Measurements from ENCODE around the gene CDH13. TPM values are rescaled to one million over a fixed set of nuclear protein-coding genes. Genes with fewer than 3 reads are reported as not detected.

The CDH13 gene
- total RNA-seq, 1 donor from 2014 or later, result 14.3 TPM

GRCh38 chr16:82843606-82844271 lies 217.0 kb downstream of the CDH13 start:
- no peak overlapping the region for H3K27ac ChIP-seq
- intact Hi-C loops (cut with DNase I), result no loop called here
- TF ChIP-seq, protein P1, sequence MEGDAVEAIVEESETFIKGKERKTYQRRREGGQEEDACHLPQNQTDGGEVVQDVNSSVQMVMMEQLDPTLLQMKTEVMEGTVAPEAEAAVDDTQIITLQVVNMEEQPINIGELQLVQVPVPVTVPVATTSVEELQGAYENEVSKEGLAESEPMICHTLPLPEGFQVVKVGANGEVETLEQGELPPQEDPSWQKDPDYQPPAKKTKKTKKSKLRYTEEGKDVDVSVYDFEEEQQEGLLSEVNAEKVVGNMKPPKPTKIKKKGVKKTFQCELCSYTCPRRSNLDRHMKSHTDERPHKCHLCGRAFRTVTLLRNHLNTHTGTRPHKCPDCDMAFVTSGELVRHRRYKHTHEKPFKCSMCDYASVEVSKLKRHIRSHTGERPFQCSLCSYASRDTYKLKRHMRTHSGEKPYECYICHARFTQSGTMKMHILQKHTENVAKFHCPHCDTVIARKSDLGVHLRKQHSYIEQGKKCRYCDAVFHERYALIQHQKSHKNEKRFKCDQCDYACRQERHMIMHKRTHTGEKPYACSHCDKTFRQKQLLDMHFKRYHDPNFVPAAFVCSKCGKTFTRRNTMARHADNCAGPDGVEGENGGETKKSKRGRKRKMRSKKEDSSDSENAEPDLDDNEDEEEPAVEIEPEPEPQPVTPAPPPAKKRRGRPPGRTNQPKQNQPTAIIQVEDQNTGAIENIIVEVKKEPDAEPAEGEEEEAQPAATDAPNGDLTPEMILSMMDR (IDR thresholded peaks at IDR 0.05), result no peak
- H3K36me3 ChIP-seq, result no peaks in the 10 kb centered on the region
- no peaks in the 10 kb centered on the region for H3K27me3 ChIP-seq (ENCODE audit: low read depth)
- H3K9me3 ChIP-seq, result no peaks in the 10 kb centered on the region
- H3K4me3 ChIP-seq, result no peak overlapping the region
- no peak for DNase-seq
- no peaks in the 10 kb centered on the region for H3K4me1 ChIP-seq
- ATAC-seq, result no peak

DNA sequence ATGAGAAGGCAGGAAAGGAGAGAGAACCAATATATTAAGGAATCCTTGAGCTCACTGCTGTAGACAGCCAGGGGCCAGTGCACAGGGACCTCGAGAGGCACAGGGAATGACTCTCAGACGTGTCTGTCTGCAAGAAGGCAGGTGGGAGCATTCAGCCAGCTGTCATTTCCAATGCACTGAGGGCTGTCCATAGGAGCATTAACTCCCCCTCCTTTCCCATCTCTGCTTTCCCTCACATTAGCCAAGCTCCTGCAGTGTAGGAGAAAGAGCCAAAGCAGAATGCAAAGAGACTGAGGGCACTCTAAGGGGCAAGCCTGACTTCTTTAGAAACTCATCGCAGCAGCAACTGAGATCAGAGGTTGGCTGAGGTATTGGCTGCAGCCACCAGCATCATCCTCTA lies 218.3 kb downstream of the CDH13 start:
- Histone ChIP-seq H3K27me3 (ENCODE audit: low read depth) (no peaks in the 10 kb centered on the region), H3K36me3 (no peaks in the 10 kb centered on the region), H3K27ac (no peak overlapping the region), H3K9me3 (no peaks in the 10 kb centered on the region), H3K4me3 (no peak overlapping the region), H3K4me1 (no peaks in the 10 kb centered on the region)
- TF ChIP-seq, protein P1 (IDR thresholded peaks at IDR 0.05), result no peak
- intact Hi-C loops (cut with DNase I), result no loop called here
- no peak for ATAC-seq
- DNase-seq, result no peak

GRCh38 chr16:82846806-82847205 lies 220.0 kb downstream of the CDH13 start:
- no peaks in the 10 kb centered on the region for H3K4me1 ChIP-seq

GRCh38 chr16:82848013-82848412 lies 221.2 kb downstream of the CDH13 start:
- Histone ChIP-seq H3K27me3 (ENCODE audit: low read depth) (no peaks in the 10 kb centered on the region), H3K4me1 (no peaks in the 10 kb centered on the region), H3K4me3 (no peak overlapping the region), H3K36me3 (no peaks in the 10 kb centered on the region), H3K27ac (no peak overlapping the region), H3K9me3 (no peaks in the 10 kb centered on the region)
- intact Hi-C loops (cut with DNase I), result no loop called here
- ATAC-seq, result no peak
- TF ChIP-seq, protein P1 (IDR thresholded peaks at IDR 0.05), result no peak
- DNase-seq, result no peak

More at GRCh38 chr16:82846806-82847205, 220.0 kb downstream of the CDH13 start:
- DNase-seq (no peak), ATAC-seq (no peak)
- H3K27ac ChIP-seq, result no peak overlapping the region
- no peak overlapping the region for H3K4me3 ChIP-seq
- no peaks in the 10 kb centered on the region for H3K27me3 ChIP-seq (ENCODE audit: low read depth)
- TF ChIP-seq, protein P1 (IDR thresholded peaks at IDR 0.05), result no peak
- no peaks in the 10 kb centered on the region for H3K36me3 ChIP-seq
- no peaks in the 10 kb centered on the region for H3K9me3 ChIP-seq
- intact Hi-C loops (cut with DNase I), result no loop called here

DNA sequence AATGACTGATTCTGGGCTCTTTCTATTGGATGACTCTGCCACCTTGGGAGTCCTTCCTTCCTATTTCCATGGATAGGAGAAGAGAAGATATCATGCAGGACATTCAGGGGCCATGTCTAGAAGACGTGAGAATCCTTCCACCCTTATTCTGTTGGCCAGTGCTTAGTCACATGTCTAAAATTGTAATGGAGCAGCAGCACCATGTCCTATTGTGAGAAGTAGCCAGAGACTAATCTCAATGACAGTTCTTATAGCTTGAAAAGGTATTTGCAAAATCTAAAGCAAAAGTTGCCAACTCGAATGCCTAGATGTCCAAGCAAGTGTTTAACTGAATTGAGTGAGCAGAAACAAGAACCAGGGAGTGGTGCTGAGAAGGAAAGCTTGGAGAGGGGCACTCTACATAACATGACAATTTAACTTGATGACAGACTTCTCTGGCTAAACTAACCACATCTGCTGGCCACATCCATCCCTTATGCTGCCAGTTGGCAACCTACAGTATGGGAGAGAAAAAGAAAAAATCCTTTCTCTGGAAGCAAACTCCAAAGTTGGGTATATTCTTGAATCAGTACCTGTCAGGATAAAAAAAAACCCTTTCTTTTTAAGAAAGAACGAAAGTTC lies 225.7 kb downstream of the CDH13 start:
- ATAC-seq (no peak), DNase-seq (no peak)
- no peaks in the 10 kb centered on the region for H3K27me3 ChIP-seq (ENCODE audit: low read depth)
- no peak overlapping the region for H3K4me3 ChIP-seq
- no peaks in the 10 kb centered on the region for H3K9me3 ChIP-seq
- intact Hi-C loops (cut with DNase I), result no loop called here
- no peaks in the 10 kb centered on the region for H3K4me1 ChIP-seq
- TF ChIP-seq, protein P1 (IDR thresholded peaks at IDR 0.05), result no peak
- no peak overlapping the region for H3K27ac ChIP-seq
- no peaks in the 10 kb centered on the region for H3K36me3 ChIP-seq
